HFF-Myc (cell line): ENCODE results near the gene PRAC1.

Experiments
- DNase-seq: peaks from one replicate; pipeline ENCODE4 v3.0.0-alpha.2; 2011; ENCODE audit warnings: low read depth; ENCODE audit errors: extremely low read depth
- H3K4me3 ChIP-seq: replicated peaks from 2 replicates; pipeline ENCODE4 v1.5.1; 2011; ENCODE audit warnings: low read depth, mild to moderate bottlenecking, control low read depth, low read length
- TF ChIP-seq, protein P1 (sequence below): IDR thresholded peaks from 2 replicates; pipeline ENCODE4 v1.5.1; 2012; ENCODE audit warnings: mild to moderate bottlenecking, low read depth, low read length, control low read depth; ENCODE audit errors: missing control alignments

The PRAC1 gene

DNA sequence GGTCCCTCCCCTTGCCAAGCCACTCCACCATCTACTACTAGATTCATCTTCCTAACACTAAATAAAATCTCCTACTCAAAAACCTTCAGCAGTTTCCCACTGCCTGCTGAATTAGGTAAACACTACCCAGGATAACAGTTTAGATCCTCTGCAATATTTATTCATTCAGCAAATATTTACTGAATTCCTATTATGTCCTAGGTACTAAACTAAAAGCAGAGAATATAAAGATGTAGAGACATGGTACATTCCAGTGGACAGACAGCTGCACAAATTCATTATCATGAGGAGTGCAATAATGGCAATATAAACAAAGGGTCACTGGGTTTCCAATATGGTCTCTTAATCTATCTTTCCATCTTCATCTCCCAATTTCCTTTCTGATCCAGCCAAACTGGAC lies 37.0 kb upstream of the PRAC1 start:
- H3K4me3 ChIP-seq = no peak overlapping the region
- TF ChIP-seq, protein P1, sequence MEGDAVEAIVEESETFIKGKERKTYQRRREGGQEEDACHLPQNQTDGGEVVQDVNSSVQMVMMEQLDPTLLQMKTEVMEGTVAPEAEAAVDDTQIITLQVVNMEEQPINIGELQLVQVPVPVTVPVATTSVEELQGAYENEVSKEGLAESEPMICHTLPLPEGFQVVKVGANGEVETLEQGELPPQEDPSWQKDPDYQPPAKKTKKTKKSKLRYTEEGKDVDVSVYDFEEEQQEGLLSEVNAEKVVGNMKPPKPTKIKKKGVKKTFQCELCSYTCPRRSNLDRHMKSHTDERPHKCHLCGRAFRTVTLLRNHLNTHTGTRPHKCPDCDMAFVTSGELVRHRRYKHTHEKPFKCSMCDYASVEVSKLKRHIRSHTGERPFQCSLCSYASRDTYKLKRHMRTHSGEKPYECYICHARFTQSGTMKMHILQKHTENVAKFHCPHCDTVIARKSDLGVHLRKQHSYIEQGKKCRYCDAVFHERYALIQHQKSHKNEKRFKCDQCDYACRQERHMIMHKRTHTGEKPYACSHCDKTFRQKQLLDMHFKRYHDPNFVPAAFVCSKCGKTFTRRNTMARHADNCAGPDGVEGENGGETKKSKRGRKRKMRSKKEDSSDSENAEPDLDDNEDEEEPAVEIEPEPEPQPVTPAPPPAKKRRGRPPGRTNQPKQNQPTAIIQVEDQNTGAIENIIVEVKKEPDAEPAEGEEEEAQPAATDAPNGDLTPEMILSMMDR = no peak
- no peak for DNase-seq

DNA sequence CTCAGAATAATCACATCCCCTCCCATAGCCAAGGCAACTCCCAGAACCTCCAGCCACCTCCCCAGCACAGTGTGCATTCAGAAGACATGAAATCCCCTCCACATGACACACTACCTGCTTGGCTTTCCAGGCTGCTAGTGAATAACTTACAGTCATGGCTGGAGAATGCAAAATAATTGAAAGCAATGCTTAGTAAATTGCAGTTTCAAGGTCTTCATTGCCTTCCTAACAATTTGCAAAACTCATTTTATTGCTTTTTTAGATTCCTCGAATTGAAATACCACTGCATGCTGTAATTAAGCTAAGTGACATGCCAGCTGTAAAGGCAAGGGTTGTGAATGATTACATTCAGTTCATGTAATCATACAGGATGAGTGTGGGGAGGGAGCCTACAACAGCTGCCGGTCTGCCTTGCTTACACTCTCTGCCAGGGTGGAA lies 35.2 kb upstream of the PRAC1 start:
- no peak overlapping the region for H3K4me3 ChIP-seq
- no peak for DNase-seq
- TF ChIP-seq, protein P1 = no peak

DNA sequence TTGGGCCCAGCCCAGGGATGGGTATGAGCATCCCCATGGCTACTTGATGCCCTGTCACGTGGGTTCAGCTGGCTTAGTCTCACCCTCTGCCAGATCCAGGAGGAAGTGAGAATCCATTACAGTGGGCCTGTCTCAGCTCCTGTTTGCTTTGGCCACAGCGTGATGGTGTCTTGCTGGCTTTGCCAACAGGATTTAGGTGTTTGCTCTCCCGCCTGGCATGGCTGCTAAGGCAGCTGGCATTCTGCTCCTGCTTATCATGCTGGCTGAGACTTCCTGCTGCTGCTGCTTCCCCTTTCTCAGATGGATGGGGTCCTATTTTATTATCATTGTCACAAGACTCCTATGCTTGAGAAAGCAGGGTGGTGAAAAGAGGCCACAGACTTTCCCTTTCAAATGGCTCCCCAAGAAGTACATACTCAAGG lies 34.5 kb upstream of the PRAC1 start:
- no peak for DNase-seq
- no peak overlapping the region for H3K4me3 ChIP-seq
- TF ChIP-seq, protein P1 = no peak

DNA sequence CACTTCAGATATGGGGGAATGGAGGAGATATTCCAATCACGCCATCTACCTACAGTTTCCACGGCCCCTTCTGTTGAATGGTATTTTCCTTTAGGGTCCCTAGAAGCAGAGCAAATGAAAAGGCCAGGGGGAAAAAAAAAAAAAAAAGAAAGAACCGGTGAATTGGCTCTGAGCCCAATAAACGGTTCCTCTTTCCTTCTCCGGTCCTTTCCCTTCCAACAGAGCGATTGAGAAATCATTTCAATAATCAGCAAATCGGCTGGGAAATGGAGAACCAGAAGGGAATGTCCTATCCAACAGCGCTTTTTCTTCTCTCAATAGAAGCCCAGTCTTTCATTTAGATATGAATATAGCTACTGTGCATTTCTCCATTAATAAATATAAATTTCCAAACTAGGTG lies 33.0 kb upstream of the PRAC1 start:
- H3K4me3 ChIP-seq = no peak overlapping the region
- TF ChIP-seq, protein P1 = no peak
- DNase-seq = no peak

DNA sequence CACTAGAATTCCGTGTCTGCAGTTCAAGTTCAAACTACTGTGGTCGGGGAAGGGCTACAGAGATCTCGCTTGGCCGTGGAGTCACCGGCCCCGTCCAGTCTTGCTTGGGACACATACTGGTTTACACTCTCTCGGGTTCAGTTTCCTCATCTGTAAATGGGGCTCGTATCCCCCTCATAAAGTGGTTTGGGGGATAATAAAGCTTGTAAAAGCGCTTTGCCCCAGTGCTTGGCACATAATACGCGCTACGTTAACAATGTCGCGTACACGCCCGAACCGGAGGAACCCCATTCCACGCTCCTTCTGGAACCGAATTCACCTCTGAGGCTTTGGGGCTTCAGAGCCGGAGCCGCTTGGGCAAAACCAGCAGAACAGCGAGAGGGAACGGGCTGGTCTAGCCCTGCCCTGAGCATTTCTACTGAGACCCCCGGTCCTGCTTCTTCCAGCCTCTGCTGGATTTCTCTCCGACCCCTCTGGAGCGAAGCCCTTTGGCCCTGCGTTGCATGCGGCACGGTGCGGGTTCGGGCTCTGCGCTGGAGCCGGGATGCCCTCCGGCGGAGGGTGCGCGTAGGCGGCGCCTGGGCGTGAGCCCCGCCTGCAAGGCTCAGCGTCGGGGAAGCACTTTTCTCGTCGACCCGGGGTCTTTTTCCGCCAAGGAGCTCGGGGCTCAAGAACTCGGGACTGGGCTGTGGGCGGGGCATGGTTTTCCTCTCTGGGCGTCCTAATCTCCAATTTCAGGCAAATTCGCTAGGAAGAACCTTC lies 32.4 kb upstream of the PRAC1 start:
- H3K4me3 ChIP-seq = no peak overlapping the region
- TF ChIP-seq, protein P1 = no peak
- DNase-seq = no peak

DNA sequence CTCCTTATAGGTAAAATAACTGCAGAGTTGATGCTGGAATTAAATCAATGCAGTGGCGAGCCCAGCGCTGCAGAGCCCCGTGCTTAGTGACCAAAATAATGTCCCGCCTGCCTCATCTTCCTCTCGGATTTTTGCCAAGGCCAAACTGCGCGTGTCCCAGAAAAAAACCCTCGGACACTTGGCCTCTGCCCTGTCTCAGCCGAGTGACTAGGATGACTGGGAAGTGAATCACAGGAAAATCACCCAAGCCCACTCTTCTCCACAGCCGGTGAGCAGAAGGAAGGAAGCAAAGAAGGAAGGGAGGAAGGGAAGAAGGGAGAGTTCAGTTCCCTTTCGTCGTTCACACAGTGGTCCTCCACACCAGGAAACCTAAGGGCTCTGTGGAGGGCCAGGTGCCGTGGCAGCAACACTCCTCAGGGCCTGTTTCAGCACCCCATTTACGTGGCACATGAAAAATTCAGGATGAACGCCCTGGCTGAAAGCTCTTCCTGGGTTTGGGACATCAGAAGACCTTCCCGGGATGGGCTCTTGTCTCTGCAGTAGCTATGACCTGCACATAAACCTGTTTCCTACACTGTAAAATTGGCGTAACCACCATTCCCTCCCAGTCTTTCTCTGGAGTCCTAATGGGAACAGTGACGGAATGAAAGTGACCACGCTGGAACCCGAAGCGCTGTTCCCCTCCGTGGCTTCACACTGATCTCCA lies 31.6 kb upstream of the PRAC1 start:
- TF ChIP-seq, protein P1 = no peak
- no peak overlapping the region for H3K4me3 ChIP-seq
- no peak for DNase-seq
